MM.1S (cell line): ENCODE data around the gene SLC38A8.

Experiments
- CTCF ChIP-seq: fragments of 300-600 bp; sonication (generic); IDR thresholded peaks from 2 replicates; pipeline ENCODE4 v1.5.1; 2016; ENCODE audit warnings: antibody characterized with exemption, low read length, mixed read lengths
- EZH2 ChIP-seq: fragments of 300-600 bp; sonication (generic); optimal IDR thresholded peaks from 2 replicates; pipeline ENCODE3; 2017; ENCODE audit warnings: low read depth, mild to moderate bottlenecking, antibody characterized with exemption, low read length, mixed read lengths
- EZH2phosphoT487 ChIP-seq: fragments of 300-600 bp; sonication (generic); IDR thresholded peaks from 2 replicates; pipeline ENCODE4 v1.6.1; 2018; ENCODE audit warnings: antibody characterized with exemption, low read length

- TF ChIP-seq CTCF (no peak), EZH2phosphoT487 (no peak), EZH2 (no peak)
These were observed 71.1 kb downstream of the SLC38A8 start for GRCh38 chr16:83971165-83972130.
